WTC11 (cell line): ENCODE results near the gene MECR. TPM values are rescaled to one million over a fixed set of nuclear protein-coding genes. Genes with fewer than 3 reads are reported as not detected.

Experiments
- ATAC-seq: fragments of 200-7000 bp; cut with Tn5 transposase; 2 replicates; pipeline ENCODE4 v1.10.0; 2021; ENCODE audit warnings: mild to moderate bottlenecking, moderate library complexity
- CTCF ChIA-PET: fragments of 300-600 bp; sonication (Branson Sonifier 250); formaldehyde crosslinking; loops from one replicate; lab custom pipeline; 2021; ENCODE audit warnings: antibody characterized with exemption; lab: Charles Lee
- POLR2A ChIA-PET: fragments of 350-600 bp; sonication (Branson Sonifier 250); formaldehyde crosslinking; loops from one replicate; lab custom pipeline; 2021; ENCODE audit warnings: antibody characterized with exemption; lab: Charles Lee
- DNase-seq: peaks from one replicate; pipeline ENCODE4 v3.0.0; 2021; ENCODE audit warnings: low spot score
- H3K27ac Mint-ChIP-seq: 2 replicates; pipeline ENCODE4 v1.8.0; 2021; ENCODE audit warnings: mixed read lengths
- H3K27me3 Mint-ChIP-seq: 2 replicates; pipeline ENCODE4 v1.8.0; 2021; ENCODE audit warnings: low read depth, mild to moderate bottlenecking, moderate library complexity, mixed read lengths
- H3K36me3 Mint-ChIP-seq: 2 replicates; pipeline ENCODE4 v1.8.0; 2021; ENCODE audit warnings: mixed read lengths
- H3K4me1 Mint-ChIP-seq: 2 replicates; pipeline ENCODE4 v1.8.0; 2022; ENCODE audit warnings: mixed read lengths
- H3K4me3 Mint-ChIP-seq: 2 replicates; pipeline ENCODE4 v1.8.0; 2021; ENCODE audit warnings: mild to moderate bottlenecking, moderate library complexity, mixed read lengths
- H3K9me3 Mint-ChIP-seq: 2 replicates; pipeline ENCODE4 v1.8.0; 2021; ENCODE audit warnings: mixed read lengths
- ELF4 ChIP-seq: sonication (generic); formaldehyde crosslinking; IDR thresholded peaks from 2 replicates; pipeline ENCODE4 v1.8.1; 2022; ENCODE audit warnings: low read depth, mild to moderate bottlenecking, moderate library complexity, missing genetic modification reagents
- ERG ChIP-seq: fragments of 250-450 bp; sonication (Bioruptor Pico); IDR thresholded peaks from 2 replicates; pipeline ENCODE4 v1.8.0; 2021; ENCODE audit warnings: mild to moderate bottlenecking
- FOXJ3 ChIP-seq: sonication (generic); formaldehyde crosslinking; IDR thresholded peaks from 2 replicates; pipeline ENCODE4 v1.9.0; 2021; ENCODE audit warnings: missing genetic modification reagents, mild to moderate bottlenecking, borderline replicate concordance
- HMGXB4 ChIP-seq: sonication (generic); formaldehyde crosslinking; IDR thresholded peaks from 2 replicates; pipeline ENCODE4 v1.8.1; 2023; ENCODE audit warnings: mild to moderate bottlenecking, moderate library complexity, missing genetic modification reagents
- NR2C2 ChIP-seq: sonication (generic); formaldehyde crosslinking; IDR thresholded peaks from 2 replicates; pipeline ENCODE4 v1.8.0; 2022; ENCODE audit warnings: mild to moderate bottlenecking, missing genetic modification reagents
- TCF7 ChIP-seq: sonication (generic); formaldehyde crosslinking; IDR thresholded peaks from 2 replicates; pipeline ENCODE4 v1.8.0; 2022; ENCODE audit warnings: mild to moderate bottlenecking, low read depth, missing genetic modification reagents, moderate library complexity
- TEAD4 ChIP-seq: sonication (generic); formaldehyde crosslinking; IDR thresholded peaks from 2 replicates; pipeline ENCODE4 v1.8.0; 2022; ENCODE audit warnings: mild to moderate bottlenecking, missing genetic modification reagents
- ZNF317 ChIP-seq: sonication (generic); formaldehyde crosslinking; IDR thresholded peaks from 2 replicates; pipeline ENCODE4 v1.8.1; 2023; ENCODE audit warnings: low read depth, mild to moderate bottlenecking, moderate library complexity, missing genetic modification reagents, borderline replicate concordance
- ZNF512 ChIP-seq: sonication (generic); formaldehyde crosslinking; IDR thresholded peaks from 2 replicates; pipeline ENCODE4 v1.8.1; 2022; ENCODE audit warnings: missing genetic modification reagents, borderline replicate concordance
- total RNA-seq: library from RNA; stranded (reverse); gene quantifications from 3 replicates; pipeline ENCODE4 v1.2.3, GENCODE V29; 2021
- TF ChIP-seq, protein P1 (sequence below): fragments of 250-450 bp; sonication (Bioruptor Pico); IDR thresholded peaks from 2 replicates; pipeline ENCODE4 v2.1.2; 2022; ENCODE audit warnings: mild to moderate bottlenecking, moderate library complexity
- TF ChIP-seq, protein P2 (sequence below): sonication (generic); formaldehyde crosslinking; IDR thresholded peaks from 2 replicates; pipeline ENCODE4 v1.8.1; 2023; ENCODE audit warnings: mild to moderate bottlenecking, missing genetic modification reagents, borderline replicate concordance
- TF ChIP-seq, protein P3 (sequence below): sonication (generic); formaldehyde crosslinking; IDR thresholded peaks from 2 replicates; pipeline ENCODE4 v1.8.1; 2023; ENCODE audit warnings: mild to moderate bottlenecking, missing genetic modification reagents, moderate library complexity
- TF ChIP-seq, protein P4 (sequence below): sonication (generic); formaldehyde crosslinking; IDR thresholded peaks from 2 replicates; pipeline ENCODE4 v1.8.0; 2022; ENCODE audit warnings: mild to moderate bottlenecking, missing genetic modification reagents

MECR gene
- total RNA-seq, 1 experiment from 2014 or later, result 37.6 TPM

DNA sequence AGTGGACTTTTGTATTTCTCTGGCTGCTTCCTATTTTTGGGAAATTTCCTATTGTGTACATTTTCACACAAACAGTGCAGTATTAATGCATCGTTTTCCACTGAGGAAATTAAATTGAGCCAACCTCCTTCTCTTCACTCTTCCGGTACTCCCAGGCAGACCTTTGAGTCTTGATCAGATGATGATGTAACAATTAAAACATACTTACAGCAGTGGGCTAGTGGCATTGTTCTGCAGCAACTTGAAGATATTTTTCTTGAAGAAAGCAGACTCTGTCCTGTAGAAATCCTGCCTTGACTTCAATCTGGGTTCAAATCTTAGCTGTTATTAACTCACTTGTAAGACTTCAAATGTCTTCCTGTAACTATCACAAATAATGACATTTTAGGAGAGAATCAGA is 88.0 kb downstream of the MECR start:
- Mint-ChIP-seq H3K4me3 (no peak overlapping the region), H3K36me3 (peaks cover 30% of the 10 kb centered on the region), H3K9me3 (no peaks in the 10 kb centered on the region), H3K4me1 (no peaks in the 10 kb centered on the region), H3K27ac (peak overlapping the region; percentile 12), H3K27me3 (no peaks in the 10 kb centered on the region)
- no peak for ATAC-seq
- POLR2A ChIA-PET, result no interaction called here
- DNase-seq, result no peak
- no peak for TF ChIP-seq ZNF512 (CRISPR knock-in tag)
- TF ChIP-seq, protein P1, sequence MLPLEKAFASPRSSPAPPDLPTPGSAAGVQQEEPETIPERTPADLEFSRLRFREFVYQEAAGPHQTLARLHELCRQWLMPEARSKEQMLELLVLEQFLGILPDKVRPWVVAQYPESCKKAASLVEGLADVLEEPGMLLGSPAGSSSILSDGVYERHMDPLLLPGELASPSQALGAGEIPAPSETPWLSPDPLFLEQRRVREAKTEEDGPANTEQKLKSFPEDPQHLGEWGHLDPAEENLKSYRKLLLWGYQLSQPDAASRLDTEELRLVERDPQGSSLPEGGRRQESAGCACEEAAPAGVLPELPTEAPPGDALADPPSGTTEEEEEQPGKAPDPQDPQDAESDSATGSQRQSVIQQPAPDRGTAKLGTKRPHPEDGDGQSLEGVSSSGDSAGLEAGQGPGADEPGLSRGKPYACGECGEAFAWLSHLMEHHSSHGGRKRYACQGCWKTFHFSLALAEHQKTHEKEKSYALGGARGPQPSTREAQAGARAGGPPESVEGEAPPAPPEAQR (CRISPR knock-in tag), result no peak
- TF ChIP-seq, protein P2, sequence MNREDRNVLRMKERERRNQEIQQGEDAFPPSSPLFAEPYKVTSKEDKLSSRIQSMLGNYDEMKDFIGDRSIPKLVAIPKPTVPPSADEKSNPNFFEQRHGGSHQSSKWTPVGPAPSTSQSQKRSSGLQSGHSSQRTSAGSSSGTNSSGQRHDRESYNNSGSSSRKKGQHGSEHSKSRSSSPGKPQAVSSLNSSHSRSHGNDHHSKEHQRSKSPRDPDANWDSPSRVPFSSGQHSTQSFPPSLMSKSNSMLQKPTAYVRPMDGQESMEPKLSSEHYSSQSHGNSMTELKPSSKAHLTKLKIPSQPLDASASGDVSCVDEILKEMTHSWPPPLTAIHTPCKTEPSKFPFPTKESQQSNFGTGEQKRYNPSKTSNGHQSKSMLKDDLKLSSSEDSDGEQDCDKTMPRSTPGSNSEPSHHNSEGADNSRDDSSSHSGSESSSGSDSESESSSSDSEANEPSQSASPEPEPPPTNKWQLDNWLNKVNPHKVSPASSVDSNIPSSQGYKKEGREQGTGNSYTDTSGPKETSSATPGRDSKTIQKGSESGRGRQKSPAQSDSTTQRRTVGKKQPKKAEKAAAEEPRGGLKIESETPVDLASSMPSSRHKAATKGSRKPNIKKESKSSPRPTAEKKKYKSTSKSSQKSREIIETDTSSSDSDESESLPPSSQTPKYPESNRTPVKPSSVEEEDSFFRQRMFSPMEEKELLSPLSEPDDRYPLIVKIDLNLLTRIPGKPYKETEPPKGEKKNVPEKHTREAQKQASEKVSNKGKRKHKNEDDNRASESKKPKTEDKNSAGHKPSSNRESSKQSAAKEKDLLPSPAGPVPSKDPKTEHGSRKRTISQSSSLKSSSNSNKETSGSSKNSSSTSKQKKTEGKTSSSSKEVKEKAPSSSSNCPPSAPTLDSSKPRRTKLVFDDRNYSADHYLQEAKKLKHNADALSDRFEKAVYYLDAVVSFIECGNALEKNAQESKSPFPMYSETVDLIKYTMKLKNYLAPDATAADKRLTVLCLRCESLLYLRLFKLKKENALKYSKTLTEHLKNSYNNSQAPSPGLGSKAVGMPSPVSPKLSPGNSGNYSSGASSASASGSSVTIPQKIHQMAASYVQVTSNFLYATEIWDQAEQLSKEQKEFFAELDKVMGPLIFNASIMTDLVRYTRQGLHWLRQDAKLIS (CRISPR knock-in tag), result no peak
- TF ChIP-seq, protein P3, sequence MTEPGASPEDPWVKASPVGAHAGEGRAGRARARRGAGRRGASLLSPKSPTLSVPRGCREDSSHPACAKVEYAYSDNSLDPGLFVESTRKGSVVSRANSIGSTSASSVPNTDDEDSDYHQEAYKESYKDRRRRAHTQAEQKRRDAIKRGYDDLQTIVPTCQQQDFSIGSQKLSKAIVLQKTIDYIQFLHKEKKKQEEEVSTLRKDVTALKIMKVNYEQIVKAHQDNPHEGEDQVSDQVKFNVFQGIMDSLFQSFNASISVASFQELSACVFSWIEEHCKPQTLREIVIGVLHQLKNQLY (CRISPR knock-in tag), result no peak
- no peak for TF ChIP-seq FOXJ3 (CRISPR knock-in tag)
- TF ChIP-seq HMGXB4, result no peak
- no peak for TF ChIP-seq TCF7 (CRISPR knock-in tag)
- no peak for TF ChIP-seq ZNF317 (CRISPR knock-in tag)
- TF ChIP-seq ELF4 (CRISPR knock-in tag), result no peak
- no peak for TF ChIP-seq ERG (CRISPR knock-in tag)
- TF ChIP-seq TEAD4, result no peak
- TF ChIP-seq, protein P4, sequence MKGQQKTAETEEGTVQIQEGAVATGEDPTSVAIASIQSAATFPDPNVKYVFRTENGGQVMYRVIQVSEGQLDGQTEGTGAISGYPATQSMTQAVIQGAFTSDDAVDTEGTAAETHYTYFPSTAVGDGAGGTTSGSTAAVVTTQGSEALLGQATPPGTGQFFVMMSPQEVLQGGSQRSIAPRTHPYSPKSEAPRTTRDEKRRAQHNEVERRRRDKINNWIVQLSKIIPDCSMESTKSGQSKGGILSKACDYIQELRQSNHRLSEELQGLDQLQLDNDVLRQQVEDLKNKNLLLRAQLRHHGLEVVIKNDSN (CRISPR knock-in tag), result no peak
- TF ChIP-seq NR2C2 (CRISPR knock-in tag), result no peak
- TF ChIP-seq, all 79 proteins: peak for 0
- CTCF ChIA-PET, result no interaction called here

Other genes with a start within 250 kb of the MECR start
- 19.1 to 22.6 TPM (median 22.1 TPM) in 3 replicates for gene TMEM200B, start 107.0 kb downstream of the MECR start, total RNA-seq
- 93.8 to 99.9 TPM (median 94.7 TPM) in 3 replicates for gene SRSF4, start 49.0 kb downstream of the MECR start, total RNA-seq
- gene PTPRU, start 5.6 kb upstream of the MECR start, total RNA-seq, result 60.8 to 75.4 TPM (median 68.2 TPM) in 3 replicates